ENCODE results near the gene ARIH2. TPM values are rescaled to one million over a fixed set of nuclear protein-coding genes. Genes with fewer than 3 reads are reported as not detected.

Gene ARIH2
- total RNA-seq, 1 experiment from 2014 or later, result 77.0 TPM

DNA sequence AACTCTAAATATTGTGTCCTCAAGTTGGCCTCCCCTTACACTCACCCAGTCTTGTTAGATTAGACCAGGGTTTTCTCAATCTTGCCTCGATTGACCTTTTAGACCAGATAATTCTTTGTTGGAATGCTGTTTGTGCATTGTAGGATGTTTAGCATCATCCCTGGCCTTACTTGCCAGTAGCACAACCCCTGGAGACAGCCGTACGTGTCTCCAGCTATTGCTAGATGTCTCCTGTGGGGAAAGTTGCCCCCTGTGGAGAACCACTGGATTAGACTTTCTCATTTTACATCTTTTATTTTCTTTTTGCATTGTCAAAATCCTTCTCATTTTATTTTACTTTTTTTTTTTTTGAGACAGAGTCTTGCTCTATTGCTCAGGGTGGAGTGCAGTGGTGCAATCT, 90.8 kb downstream of the ARIH2 start:
- Histone ChIP-seq H3K4me3 (ENCODE audit: low read depth in 2 of 2, low read length in 2 of 2) (no peak overlapping the region), H3K27me3 (ENCODE audit: control insufficient read depth, insufficient read depth, low read length) (no peaks in the 10 kb centered on the region), H3K4me1 (ENCODE audit: control insufficient read depth, insufficient read depth, low read length) (peaks cover 13% of the 10 kb centered on the region), H3K27ac (ENCODE audit: low read length) (no peak overlapping the region), H3K36me3 (ENCODE audit: control insufficient read depth, insufficient read depth, low read length) (no peaks in the 10 kb centered on the region), H3K9me3 (ENCODE audit: control insufficient read depth, insufficient read depth, low read depth, low read length) (no peaks in the 10 kb centered on the region)
- ChIA-PET CTCF (no interaction called here), POLR2A (no interaction called here)
- DNase-seq (ENCODE audit: low read depth, low spot score) (no peak), ATAC-seq (no peak)
- in situ Hi-C loops (cut with HindIII; ENCODE audit: low pct_unique_long_range_greater_than_20kb, low sequenced_read_pairs), result no loop called here
- intact Hi-C loops (cut with micrococcal nuclease; ENCODE audit: unreplicated experiment), result no loop called here
- no peak for TF ChIP-seq TCF7L2 (IDR thresholded peaks at IDR 0.05; ENCODE audit: low read depth, low read length)
- no peak for TF ChIP-seq CTCF (IDR thresholded peaks at IDR 0.05)
- TF ChIP-seq, protein P1, sequence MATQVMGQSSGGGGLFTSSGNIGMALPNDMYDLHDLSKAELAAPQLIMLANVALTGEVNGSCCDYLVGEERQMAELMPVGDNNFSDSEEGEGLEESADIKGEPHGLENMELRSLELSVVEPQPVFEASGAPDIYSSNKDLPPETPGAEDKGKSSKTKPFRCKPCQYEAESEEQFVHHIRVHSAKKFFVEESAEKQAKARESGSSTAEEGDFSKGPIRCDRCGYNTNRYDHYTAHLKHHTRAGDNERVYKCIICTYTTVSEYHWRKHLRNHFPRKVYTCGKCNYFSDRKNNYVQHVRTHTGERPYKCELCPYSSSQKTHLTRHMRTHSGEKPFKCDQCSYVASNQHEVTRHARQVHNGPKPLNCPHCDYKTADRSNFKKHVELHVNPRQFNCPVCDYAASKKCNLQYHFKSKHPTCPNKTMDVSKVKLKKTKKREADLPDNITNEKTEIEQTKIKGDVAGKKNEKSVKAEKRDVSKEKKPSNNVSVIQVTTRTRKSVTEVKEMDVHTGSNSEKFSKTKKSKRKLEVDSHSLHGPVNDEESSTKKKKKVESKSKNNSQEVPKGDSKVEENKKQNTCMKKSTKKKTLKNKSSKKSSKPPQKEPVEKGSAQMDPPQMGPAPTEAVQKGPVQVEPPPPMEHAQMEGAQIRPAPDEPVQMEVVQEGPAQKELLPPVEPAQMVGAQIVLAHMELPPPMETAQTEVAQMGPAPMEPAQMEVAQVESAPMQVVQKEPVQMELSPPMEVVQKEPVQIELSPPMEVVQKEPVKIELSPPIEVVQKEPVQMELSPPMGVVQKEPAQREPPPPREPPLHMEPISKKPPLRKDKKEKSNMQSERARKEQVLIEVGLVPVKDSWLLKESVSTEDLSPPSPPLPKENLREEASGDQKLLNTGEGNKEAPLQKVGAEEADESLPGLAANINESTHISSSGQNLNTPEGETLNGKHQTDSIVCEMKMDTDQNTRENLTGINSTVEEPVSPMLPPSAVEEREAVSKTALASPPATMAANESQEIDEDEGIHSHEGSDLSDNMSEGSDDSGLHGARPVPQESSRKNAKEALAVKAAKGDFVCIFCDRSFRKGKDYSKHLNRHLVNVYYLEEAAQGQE (IDR thresholded peaks at IDR 0.05; ENCODE audit: insufficient read depth in 1 of 2, low read depth in 2 of 2, low read length in 1 of 2), result no peak
- TF ChIP-seq POLR2AphosphoS5 (IDR thresholded peaks at IDR 0.05; ENCODE audit: low read depth, low read length), result no peak
- no peak for TF ChIP-seq SIN3A (IDR thresholded peaks at IDR 0.05; ENCODE audit: borderline replicate concordance, insufficient read depth, low read depth, low read length)
- no TSS peak for BruUV-seq (replicated peaks)

DNA sequence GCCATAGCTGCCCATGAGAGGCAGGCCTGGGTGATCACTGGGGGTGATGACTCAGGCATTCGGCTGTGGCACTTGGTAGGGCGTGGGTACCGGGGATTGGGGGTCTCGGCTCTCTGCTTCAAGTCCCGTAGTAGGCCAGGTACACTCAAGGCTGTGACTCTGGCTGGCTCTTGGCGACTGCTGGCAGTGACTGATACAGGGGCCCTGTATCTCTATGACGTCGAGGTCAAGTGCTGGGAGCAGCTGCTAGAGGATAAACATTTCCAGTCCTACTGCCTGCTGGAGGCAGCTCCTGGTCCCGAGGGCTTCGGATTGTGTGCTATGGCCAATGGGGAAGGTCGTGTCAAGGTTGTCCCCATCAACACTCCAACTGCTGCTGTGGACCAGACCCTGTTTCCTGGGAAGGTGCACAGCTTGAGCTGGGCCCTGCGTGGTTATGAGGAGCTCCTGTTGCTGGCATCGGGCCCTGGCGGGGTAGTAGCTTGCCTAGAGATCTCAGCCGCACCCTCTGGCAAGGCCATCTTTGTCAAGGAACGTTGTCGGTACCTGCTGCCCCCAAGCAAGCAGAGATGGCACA, 93.9 kb downstream of the ARIH2 start:
- TF ChIP-seq POLR2AphosphoS5 (IDR thresholded peaks at IDR 0.05; ENCODE audit: low read depth, low read length) (no peak), CTCF (IDR thresholded peaks at IDR 0.05) (no peak), SIN3A (IDR thresholded peaks at IDR 0.05; ENCODE audit: borderline replicate concordance, insufficient read depth, low read depth, low read length) (no peak), TCF7L2 (IDR thresholded peaks at IDR 0.05; ENCODE audit: low read depth, low read length) (no peak)
- TF ChIP-seq, protein P1 (IDR thresholded peaks at IDR 0.05; ENCODE audit: insufficient read depth in 1 of 2, low read depth in 2 of 2, low read length in 1 of 2), result no peak

More for the DNA sequence above, 93.9 kb downstream of the ARIH2 start:
- BruUV-seq (replicated peaks), result no TSS peak
- Histone ChIP-seq H3K36me3 (ENCODE audit: control insufficient read depth, insufficient read depth, low read length) (no peaks in the 10 kb centered on the region), H3K27ac (ENCODE audit: low read length) (no peak overlapping the region), H3K4me3 (ENCODE audit: low read depth in 2 of 2, low read length in 2 of 2) (no peak overlapping the region), H3K4me1 (ENCODE audit: control insufficient read depth, insufficient read depth, low read length) (peaks cover 14% of the 10 kb centered on the region), H3K27me3 (ENCODE audit: control insufficient read depth, insufficient read depth, low read length) (no peaks in the 10 kb centered on the region), H3K9me3 (ENCODE audit: control insufficient read depth, insufficient read depth, low read depth, low read length) (no peaks in the 10 kb centered on the region)
- ChIA-PET CTCF (interaction anchor here (0.6 kb wide), 1 partner anchor 25 kb away, joined by 3 read pairs; no protein-coding TSS in a partner anchor), POLR2A (no interaction called here)
- intact Hi-C loops (cut with micrococcal nuclease; ENCODE audit: unreplicated experiment) (no loop called here), in situ Hi-C loops (cut with HindIII; ENCODE audit: low pct_unique_long_range_greater_than_20kb, low sequenced_read_pairs) (no loop called here)
- no peak for ATAC-seq
- DNase-seq (ENCODE audit: low read depth, low spot score), result no peak
